GM10248 (cell line): ENCODE results near the gene EXOC3L2.
A peak's percentile ranks its signal among the peaks of the same experiment; 100 is the strongest.

Experiments
- CTCF ChIA-PET: fragments of 300-600 bp; sonication (Branson Sonifier 250); formaldehyde crosslinking; extraction: SDS; loops from one replicate; lab custom pipeline; 2021; ENCODE audit warnings: antibody characterized with exemption; lab: Yijun Ruan, JAX
- POLR2A ChIA-PET: fragments of 350-650 bp; sonication (Branson Sonifier 250); formaldehyde crosslinking; extraction: SDS; loops from one replicate; lab custom pipeline; 2020; ENCODE audit warnings: antibody characterized with exemption; lab: Yijun Ruan, JAX
- DNase-seq: peaks from one replicate; pipeline ENCODE4 v3.0.0; 2012; ENCODE audit errors: extremely low spot score
- TF ChIP-seq, protein P1 (sequence below): IDR thresholded peaks from 2 replicates; pipeline ENCODE4 v1.5.1; 2012; ENCODE audit warnings: mild to moderate bottlenecking, low read depth; ENCODE audit errors: extremely low read depth, missing control alignments, control extremely low read depth

EXOC3L2 gene

DNA sequence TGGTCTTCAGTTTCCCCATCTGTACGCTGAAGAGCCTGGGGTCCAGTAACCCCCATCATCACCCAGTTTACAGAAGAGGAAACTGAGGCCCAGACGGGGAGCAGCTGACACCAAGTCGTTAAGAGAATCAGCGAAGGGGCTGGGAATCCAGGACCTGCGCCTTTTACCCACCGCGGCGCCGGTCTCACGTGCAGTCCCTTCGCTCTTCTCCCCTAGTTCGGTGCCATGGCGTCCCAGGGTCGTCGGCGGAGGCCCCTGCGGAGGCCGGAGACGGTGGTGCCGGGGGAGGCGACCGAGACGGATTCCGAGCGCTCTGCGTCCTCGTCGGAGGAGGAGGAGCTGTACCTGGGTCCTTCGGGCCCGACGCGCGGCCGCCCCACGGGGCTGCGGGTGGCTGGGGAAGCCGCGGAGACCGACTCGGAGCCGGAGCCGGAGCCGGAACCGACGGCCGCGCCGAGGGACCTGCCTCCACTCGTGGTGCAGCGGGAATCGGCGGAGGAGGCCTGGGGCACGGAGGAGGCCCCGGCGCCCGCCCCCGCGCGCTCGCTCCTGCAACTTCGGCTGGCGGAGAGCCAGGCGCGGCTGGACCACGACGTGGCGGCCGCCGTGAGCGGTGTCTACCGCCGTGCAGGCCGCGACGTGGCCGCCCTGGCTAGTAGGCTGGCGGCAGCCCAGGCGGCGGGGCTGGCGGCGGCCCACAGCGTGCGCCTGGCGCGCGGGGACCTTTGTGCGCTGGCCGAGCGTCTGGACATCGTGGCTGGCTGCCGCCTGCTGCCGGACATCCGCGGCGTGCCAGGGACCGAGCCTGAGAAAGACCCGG, 65.9 kb downstream of the EXOC3L2 start:
- TF ChIP-seq, protein P1, sequence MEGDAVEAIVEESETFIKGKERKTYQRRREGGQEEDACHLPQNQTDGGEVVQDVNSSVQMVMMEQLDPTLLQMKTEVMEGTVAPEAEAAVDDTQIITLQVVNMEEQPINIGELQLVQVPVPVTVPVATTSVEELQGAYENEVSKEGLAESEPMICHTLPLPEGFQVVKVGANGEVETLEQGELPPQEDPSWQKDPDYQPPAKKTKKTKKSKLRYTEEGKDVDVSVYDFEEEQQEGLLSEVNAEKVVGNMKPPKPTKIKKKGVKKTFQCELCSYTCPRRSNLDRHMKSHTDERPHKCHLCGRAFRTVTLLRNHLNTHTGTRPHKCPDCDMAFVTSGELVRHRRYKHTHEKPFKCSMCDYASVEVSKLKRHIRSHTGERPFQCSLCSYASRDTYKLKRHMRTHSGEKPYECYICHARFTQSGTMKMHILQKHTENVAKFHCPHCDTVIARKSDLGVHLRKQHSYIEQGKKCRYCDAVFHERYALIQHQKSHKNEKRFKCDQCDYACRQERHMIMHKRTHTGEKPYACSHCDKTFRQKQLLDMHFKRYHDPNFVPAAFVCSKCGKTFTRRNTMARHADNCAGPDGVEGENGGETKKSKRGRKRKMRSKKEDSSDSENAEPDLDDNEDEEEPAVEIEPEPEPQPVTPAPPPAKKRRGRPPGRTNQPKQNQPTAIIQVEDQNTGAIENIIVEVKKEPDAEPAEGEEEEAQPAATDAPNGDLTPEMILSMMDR = no peak
- POLR2A ChIA-PET = interaction anchor here (0.9 to 1.0 kb wide), 2 partner anchors 15 to 289 kb away, joined by 4 read pairs; partner anchors contain the start of gene FOSB
- peak; percentile 38 for DNase-seq
- CTCF ChIA-PET = interaction anchor here (0.8 to 2.7 kb wide), 12 partner anchors 8 to 119 kb away, joined by 3 to 15 read pairs (median 4); no protein-coding TSS in a partner anchor

DNA sequence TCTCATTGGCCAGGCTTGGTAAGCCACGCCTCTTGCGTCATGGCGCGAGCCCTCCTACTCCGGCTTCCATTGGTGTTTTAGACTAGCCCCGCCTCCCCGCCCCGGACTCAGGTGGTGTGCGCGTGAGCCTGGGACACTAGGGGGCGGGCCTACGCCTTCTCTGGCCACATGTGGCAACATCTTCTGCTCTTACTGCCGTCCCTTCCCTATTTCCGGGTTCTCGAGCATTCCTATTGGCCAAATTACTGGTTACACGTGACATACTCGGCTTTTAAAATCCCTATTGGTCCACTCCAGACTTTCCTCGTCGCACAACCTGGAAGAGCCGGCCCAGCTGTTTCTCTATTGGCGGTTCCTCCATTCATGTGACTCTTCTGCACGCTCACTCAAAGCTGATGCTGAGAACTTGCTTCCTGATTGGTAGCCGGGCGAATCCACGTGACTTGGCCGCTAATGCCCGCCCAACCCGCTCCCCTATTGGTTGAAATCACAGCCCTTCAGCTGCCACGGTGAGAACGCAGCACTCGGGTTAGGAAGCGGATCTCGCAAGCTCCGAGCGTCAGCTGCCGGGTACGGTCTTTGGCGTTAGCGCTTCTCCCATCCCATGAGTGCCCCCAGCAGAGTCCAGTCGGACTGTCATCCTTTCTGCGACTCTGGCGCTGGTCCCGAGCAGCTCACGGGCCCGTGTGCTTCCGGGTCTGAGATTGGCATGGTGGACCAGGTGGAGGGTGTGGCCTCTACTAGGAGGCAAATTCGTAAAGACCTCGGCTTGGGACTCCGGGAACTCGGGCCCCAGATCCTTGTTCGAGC, 66.7 kb downstream of the EXOC3L2 start, which contains the start of gene BLOC1S3:
TSS of gene BLOC1S3 (plus strand) at position 523 of the 810 bp plus-strand sequence. CDS start 513 bp downstream, outside the sequence.
- ChIA-PET CTCF (interaction anchor here (0.8 to 2.7 kb wide), 15 partner anchors 9 to 118 kb away, joined by 3 to 15 read pairs (median 4); no protein-coding TSS in a partner anchor), POLR2A (interaction anchor here (0.6 to 1.0 kb wide), 4 partner anchors 14 to 290 kb away, joined by 3 to 4 read pairs (median 4); partner anchors contain the start of gene FOSB)
- peak; percentile 97 for DNase-seq
- TF ChIP-seq, protein P1 = peak; percentile 40

DNA sequence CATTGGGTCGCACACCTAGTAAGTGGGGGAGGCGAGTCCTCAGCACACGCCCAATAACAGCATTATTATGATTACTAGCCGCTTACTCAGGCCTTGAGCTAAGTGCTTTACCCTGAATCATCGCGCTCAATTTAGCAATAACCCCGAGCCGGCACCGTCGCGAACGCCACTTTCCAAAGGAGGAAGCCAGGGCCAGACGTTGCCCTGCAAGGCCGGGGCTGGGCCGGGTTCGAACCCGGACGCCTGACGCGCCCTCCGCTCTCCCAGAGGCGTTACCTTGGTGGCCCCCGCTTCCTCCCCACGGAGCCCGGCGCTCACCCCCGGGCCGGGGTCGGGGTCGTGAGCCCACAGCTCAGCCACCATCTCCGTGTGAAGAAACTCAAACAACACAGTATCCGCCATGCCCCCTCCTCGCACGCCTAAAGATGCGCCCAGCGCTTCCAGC, 67.4 kb downstream of the EXOC3L2 start, which contains the start of gene TRAPPC6A:
TSS of gene TRAPPC6A (minus strand) at position 421 of the 445 bp plus-strand sequence. CDS start at position 402, 19 bp downstream.
- no peak for DNase-seq
- ChIA-PET CTCF (interaction anchor here (0.9 to 2.7 kb wide), 9 partner anchors 9 to 118 kb away, joined by 3 to 15 read pairs (median 5); no protein-coding TSS in a partner anchor), POLR2A (interaction anchor here (0.6 kb wide), 2 partner anchors 110 to 160 kb away, joined by 3 read pairs; no protein-coding TSS in a partner anchor)
- TF ChIP-seq, protein P1 = no peak

DNA sequence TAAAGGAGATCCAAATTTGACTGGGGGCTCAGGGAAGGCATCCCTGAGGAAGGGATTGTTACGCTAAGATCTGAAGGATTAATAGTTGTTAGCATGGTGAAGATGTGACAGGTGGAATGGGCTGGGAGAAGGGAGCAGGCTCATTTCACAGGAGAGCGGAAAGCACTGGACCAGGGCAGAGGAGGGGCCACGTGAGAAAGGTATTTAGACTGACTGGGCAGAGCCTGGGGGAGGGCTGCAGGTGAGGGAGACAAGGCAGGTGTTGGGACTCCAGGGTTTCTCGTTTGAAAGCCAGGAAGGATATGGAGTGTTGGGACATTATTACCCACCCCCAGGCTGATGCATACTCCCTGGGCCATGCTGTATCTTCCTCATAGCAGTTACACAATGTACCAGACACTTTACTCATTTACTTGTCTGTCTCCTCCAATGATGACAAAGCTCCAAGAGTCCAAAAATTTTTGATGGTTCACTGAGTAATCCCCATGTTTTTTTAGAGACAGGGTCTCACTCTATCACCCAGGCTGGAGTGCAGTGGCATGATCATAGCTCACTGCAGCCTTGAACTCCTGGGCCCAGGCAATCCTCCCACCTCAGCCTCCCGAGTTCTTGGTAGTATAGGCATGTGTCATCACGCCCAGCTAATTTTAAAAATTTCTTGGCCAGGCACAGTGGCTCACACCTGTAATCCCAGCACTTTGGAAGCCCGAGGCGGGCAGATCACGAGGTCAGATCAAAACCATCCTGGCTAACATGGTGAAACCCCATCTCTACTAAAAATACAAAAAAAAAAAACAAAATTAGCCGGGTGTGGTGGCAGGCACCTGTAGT, 69.5 kb downstream of the EXOC3L2 start:
- CTCF ChIA-PET = no interaction called here
- DNase-seq = no peak
- TF ChIP-seq, protein P1 = no peak
- POLR2A ChIA-PET = no interaction called here

DNA sequence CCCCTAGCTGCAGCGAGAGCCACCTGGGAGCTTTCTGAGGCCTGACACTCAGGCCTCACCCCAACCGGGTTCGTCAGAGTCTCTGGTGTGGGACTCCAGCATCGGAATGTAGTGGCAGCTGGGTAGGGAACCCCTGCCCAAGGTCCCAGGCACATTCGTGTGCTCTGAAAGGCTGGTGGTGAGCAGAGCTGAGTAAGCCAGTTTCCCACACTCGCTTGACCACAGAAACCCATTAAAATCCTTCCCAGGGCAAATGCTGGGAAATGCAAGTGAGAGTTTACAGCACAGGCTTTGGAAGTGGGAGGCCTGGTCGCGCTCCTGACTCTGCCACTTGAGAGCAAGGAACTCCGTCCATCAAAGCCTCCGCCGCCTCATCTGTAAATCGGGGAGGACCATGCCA, 71.4 kb downstream of the EXOC3L2 start:
- no peak for DNase-seq
- ChIA-PET CTCF (no interaction called here), POLR2A (no interaction called here)
- TF ChIP-seq, protein P1 = no peak
